Measurements from ENCODE around the gene SRCIN1. TPM values are rescaled to one million over a fixed set of nuclear protein-coding genes. Genes with fewer than 3 reads are reported as not detected.

The SRCIN1 gene
- total RNA-seq, 1 experiment from 2014 or later, result 6.9 TPM

GRCh38 chr17:38564869-38565268 is 40.9 kb downstream of the SRCIN1 start:
- H3K9me3 Mint-ChIP-seq, result no peaks in the 10 kb centered on the region; a peak in 2 of 5 replicates
- H3K56ac ChIP-seq (ENCODE audit: insufficient read length, low read depth, low read length), result no peak overlapping the region
- no peaks in the 10 kb centered on the region for H3K9me3 ChIP-seq (ENCODE audit: control insufficient read depth, low read depth, low read length)
- H4K8ac ChIP-seq (replicated peaks; ENCODE audit: insufficient read length, low read depth, low read length), result no peak overlapping the region
- TF ChIP-seq CTCF (conservative IDR thresholded peaks at IDR 0.05), result no peak
- no peak overlapping the region for H3K23ac ChIP-seq (ENCODE audit: insufficient read length, low read depth, low read length)
- H3K36me3 Mint-ChIP-seq (ENCODE audit: insufficient read depth in 1 of 3, low read depth in 3 of 3), result peaks cover 0 to 3% (median 0%) of the 10 kb centered on the region in 3 experiments; a peak in 1 of 7 replicates
- H3K4me2 ChIP-seq (ENCODE audit: insufficient read depth, insufficient read length, low read length), result peak overlapping the region; percentile 66
- no peak overlapping the region for H4K5ac ChIP-seq (ENCODE audit: insufficient read length, low read depth, low read length)
- no peak overlapping the region for H2BK120ac ChIP-seq (ENCODE audit: low read depth, low read length, poor library complexity, severe bottlenecking)
- H3K27me3 ChIP-seq (ENCODE audit: insufficient read depth, low read length), result peaks cover 71% of the 10 kb centered on the region
- DNase-seq, result peak; percentile 60
- H3K4me1 ChIP-seq (ENCODE audit: insufficient read depth, low read length), result 0 out of 2 replicates have a peak, but pooled peaks cover 3% of the 10 kb centered on the region
- peaks cover 14% of the 10 kb centered on the region for H3K23me2 ChIP-seq (ENCODE audit: insufficient read length, low read depth, low read length, poor library complexity, severe bottlenecking)
- H3K4ac ChIP-seq (ENCODE audit: low read depth, low read length), result no peak overlapping the region
- no peak overlapping the region for H2AK5ac ChIP-seq (ENCODE audit: insufficient read length, low read length)
- no CpG with 5 or more reads among the region's 6 CpGs for WGBS (ENCODE audit: extremely low coverage, insufficient read length, low lambda C conversion rate)
- no peak overlapping the region for H2BK15ac ChIP-seq (ENCODE audit: low read depth, low read length)
- no peak overlapping the region for H3T11ph ChIP-seq (ENCODE audit: low read length)
- no peaks in the 10 kb centered on the region for H3K79me2 ChIP-seq (ENCODE audit: insufficient read depth, low read length)
- H3K4me1 Mint-ChIP-seq, result peaks cover 25 to 55% of the 10 kb centered on the region in 2 experiments
- no peak overlapping the region for H3K9ac ChIP-seq (ENCODE audit: extremely low read depth, insufficient read length, low read length)
- H4K91ac ChIP-seq (ENCODE audit: insufficient read length, low read depth, low read length), result no peak overlapping the region
- no peak overlapping the region for H2BK12ac ChIP-seq (ENCODE audit: insufficient read length, low read depth, low read length)
- H3K14ac ChIP-seq (ENCODE audit: insufficient read depth, low read length), result no peak overlapping the region; the same call in 1 of the 2 replicates
- peaks cover 96% of the 10 kb centered on the region for H3K27me3 Mint-ChIP-seq (ENCODE audit: low read depth)
- no peak overlapping the region for H2BK5ac ChIP-seq (ENCODE audit: insufficient read length, low read length)
- no peaks in the 10 kb centered on the region for H4K20me1 ChIP-seq (ENCODE audit: control insufficient read depth, insufficient read depth, insufficient read length)
- H3K27ac Mint-ChIP-seq, result no peak overlapping the region
- H2BK20ac ChIP-seq (ENCODE audit: low read depth, low read length, poor library complexity, severe bottlenecking), result no peak overlapping the region
- peak overlapping the region in 1 of 2 experiments; percentile 86; a peak in 3 of 5 replicates for H3K4me3 Mint-ChIP-seq
- H2AFZ ChIP-seq (ENCODE audit: low read length), result no peak overlapping the region
- H3K79me1 ChIP-seq (ENCODE audit: insufficient read depth, low read depth, low read length, poor library complexity, severe bottlenecking), result no peaks in the 10 kb centered on the region
- H3K27ac ChIP-seq (ENCODE audit: insufficient read length, low read depth, low read length), result no peak overlapping the region
- H3K18ac ChIP-seq (ENCODE audit: insufficient read length, low read depth, low read length), result no peak overlapping the region

Measured in H9 (cell line).